Psoas muscle (tissue), 8 donors: ENCODE measurements around the gene TOM1L2. TPM values are rescaled to one million over a fixed set of nuclear protein-coding genes. Genes with fewer than 3 reads are reported as not detected.
A peak's percentile ranks its signal among the peaks of the same experiment; 100 is the strongest.

Source experiments
- ATAC-seq, 4 donors: fragments of 200-7000 bp; cut with Tn5 transposase; one replicate each; pipeline ENCODE4 v1.9.1; 2020; ENCODE audit warnings: moderate library complexity in 3 of 4, mild to moderate bottlenecking in 2 of 4
- DNase-seq, 2 donors: peaks; one replicate each; pipeline ENCODE4 v3.0.0-alpha.2; 2020
- H3K27ac ChIP-seq: fragments of 200-600 bp; one replicate; pipeline ENCODE4 v1.8.0; 2022
- H3K27me3 ChIP-seq, 3 donors: fragments of 200-600 bp in 1 of 3; one replicate each; pipeline versions ENCODE4 v1.6.1 to v1.8.0; 2013 to 2022; ENCODE audit warnings: low read length in 2 of 3, mild to moderate bottlenecking in 2 of 3, moderate library complexity in 1 of 3; ENCODE audit not compliant: insufficient read depth in 3 of 3
- H3K36me3 ChIP-seq, 2 donors: fragments of 200-600 bp in 1 of 2; one replicate each; pipeline versions ENCODE4 v1.6.1 to v1.8.0; 2013 to 2022; ENCODE audit warnings: low read depth in 1 of 2, mild to moderate bottlenecking in 1 of 2, moderate library complexity in 1 of 2; ENCODE audit not compliant: insufficient read depth in 1 of 2
- H3K4me1 ChIP-seq: fragments of 200-600 bp; one replicate; pipeline ENCODE4 v1.8.0; 2022
- H3K4me3 ChIP-seq: fragments of 200-600 bp; one replicate; pipeline ENCODE4 v1.8.0; 2022; ENCODE audit warnings: mild to moderate bottlenecking
- H3K9me3 ChIP-seq: fragments of 200-600 bp; one replicate; pipeline ENCODE4 v1.8.0; 2022
- WGBS, 3 donors: extraction: QIAGEN DNeasy Blood & Tissue Kit; methylation state at CpG; one replicate each; pipeline versions ENCODE4 v1.1.6 to v1.1.7; 2013; 5-methylcytosine and 5-hydroxymethylcytosine counted together
- intact Hi-C, 2 donors: fragments of 100-400 bp; cut with DNase I; formaldehyde crosslinking; loops; one replicate each; pipeline versions ENCODE4 v1.11.0 to v1.14.2; 2022
- polyA plus RNA-seq, 3 donors: library from polyadenylated mRNA; stranded (reverse); fragments of 200-250 nt; gene quantifications; one replicate each; pipeline ENCODE4 v1.2.3, GENCODE V29; 2013
- total RNA-seq, 4 donors: library from RNA; stranded (reverse); fragmentation: NEBNext Ultra II Directional in 2 of 4; extraction: Animal tissue kit (Norgen Biotek cat#: 25700) in 2 of 4; gene quantifications; one replicate each; pipeline versions ENCODE4 v1.2.1 to v1.2.4, GENCODE V29; 2021 to 2023
- TF ChIP-seq, protein P1 (sequence below): fragments of 200-600 bp; IDR thresholded peaks from one replicate; pipeline ENCODE4 v1.8.0; 2022; ENCODE audit warnings: antibody characterized with exemption
- donor health status: healthy with polysubstance abuse.
- donor health status: DM: no; HTN: no; CAD: no; lungs with moderate emphysema.
- donor health status: Bipolar disorder and iron deficiency.
- donor health status: healthy.
- donor health status: DM: yes; HTN: yes; CAD: no.
- donor health status: DM: no; HTN: no; CAD: no.
- donor health status: DM: no; HTN: no; CAD: no.
- donor health status: DM: yes; HTN: yes; CAD: no.

TOM1L2 gene
- total and polyA plus RNA-seq, 7 donors, result 13.3 to 89.8 (median 72.0) TPM

- intact Hi-C loops, result no loop called here
- TF ChIP-seq, protein P1, sequence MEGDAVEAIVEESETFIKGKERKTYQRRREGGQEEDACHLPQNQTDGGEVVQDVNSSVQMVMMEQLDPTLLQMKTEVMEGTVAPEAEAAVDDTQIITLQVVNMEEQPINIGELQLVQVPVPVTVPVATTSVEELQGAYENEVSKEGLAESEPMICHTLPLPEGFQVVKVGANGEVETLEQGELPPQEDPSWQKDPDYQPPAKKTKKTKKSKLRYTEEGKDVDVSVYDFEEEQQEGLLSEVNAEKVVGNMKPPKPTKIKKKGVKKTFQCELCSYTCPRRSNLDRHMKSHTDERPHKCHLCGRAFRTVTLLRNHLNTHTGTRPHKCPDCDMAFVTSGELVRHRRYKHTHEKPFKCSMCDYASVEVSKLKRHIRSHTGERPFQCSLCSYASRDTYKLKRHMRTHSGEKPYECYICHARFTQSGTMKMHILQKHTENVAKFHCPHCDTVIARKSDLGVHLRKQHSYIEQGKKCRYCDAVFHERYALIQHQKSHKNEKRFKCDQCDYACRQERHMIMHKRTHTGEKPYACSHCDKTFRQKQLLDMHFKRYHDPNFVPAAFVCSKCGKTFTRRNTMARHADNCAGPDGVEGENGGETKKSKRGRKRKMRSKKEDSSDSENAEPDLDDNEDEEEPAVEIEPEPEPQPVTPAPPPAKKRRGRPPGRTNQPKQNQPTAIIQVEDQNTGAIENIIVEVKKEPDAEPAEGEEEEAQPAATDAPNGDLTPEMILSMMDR, result no peak
- peaks cover 42% of the 10 kb centered on the region for H3K4me1 ChIP-seq
- DNase-seq (no peak), ATAC-seq (no peak)
- H3K27me3 ChIP-seq, result no peaks in the 10 kb centered on the region
- peaks cover 0 to 14% of the 10 kb centered on the region in 2 donors for H3K36me3 ChIP-seq
- WGBS, 3 donors, result 60 to 66% (median 60%) methylated on average over 10 of the region's 10 CpGs
- no peak overlapping the region for H3K27ac ChIP-seq
- H3K9me3 ChIP-seq, result no peaks in the 10 kb centered on the region
- H3K4me3 ChIP-seq, result no peak overlapping the region
Measured at GRCh38 chr17:17906418-17907215, 65.6 kb downstream of the TOM1L2 start.

GRCh38 chr17:17905036-17905320 lies 67.2 kb downstream of the TOM1L2 start:
- Histone ChIP-seq H3K36me3 (peaks cover 0 to 14% of the 10 kb centered on the region in 2 donors), H3K27ac (peak overlapping the region; percentile 74), H3K9me3 (no peaks in the 10 kb centered on the region), H3K27me3 (no peaks in the 10 kb centered on the region), H3K4me3 (no peak overlapping the region), H3K4me1 (peaks cover 43% of the 10 kb centered on the region)
- DNase-seq, result no peak
- 72 to 89% (median 75%) methylated on average over 5 of the region's 5 CpGs for WGBS, 3 donors
- intact Hi-C loops, result no loop called here
- no peak for ATAC-seq
- TF ChIP-seq, protein P1, result no peak

DNA sequence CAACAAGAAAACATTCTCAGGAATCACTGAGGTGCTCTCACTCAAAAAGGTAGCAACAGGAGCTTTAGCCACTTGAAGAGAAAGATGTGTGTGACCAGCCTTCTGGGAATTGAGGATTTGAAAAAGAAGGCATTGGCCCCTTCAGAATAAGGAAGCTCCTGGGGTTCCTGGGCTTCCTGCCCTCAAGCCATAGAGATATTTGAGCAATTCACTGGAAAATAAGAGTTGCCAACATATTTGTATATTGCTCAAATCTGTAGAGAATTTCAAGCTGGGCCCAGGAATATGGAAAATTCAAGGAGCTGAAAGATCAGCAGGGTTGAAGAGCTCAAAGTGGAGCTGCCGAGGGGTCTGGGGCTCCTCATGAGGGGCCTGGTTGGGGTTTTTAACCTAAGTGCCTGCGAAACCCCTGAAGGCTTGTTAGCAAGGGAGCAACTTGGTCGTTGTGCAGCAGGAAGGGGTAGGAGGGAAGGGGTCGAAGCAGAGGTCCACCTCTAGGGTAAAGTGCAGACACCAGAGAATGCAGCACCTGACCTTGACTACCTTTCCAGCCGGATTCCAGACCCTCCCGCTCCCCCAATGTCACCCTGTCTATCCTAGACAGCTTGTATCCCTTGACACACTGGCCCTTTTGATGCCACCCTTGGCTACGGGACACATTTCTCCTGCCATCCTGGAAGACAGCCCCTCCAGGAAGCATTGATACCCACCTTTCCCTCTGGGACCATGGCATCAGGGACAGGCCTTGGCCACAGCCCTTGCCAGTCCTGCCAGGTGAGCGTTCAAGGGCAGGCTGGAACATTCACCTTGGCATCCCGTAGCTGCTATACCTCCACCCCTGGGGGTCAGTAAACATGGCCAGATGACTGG lies 67.8 kb downstream of the TOM1L2 start:
- TF ChIP-seq, protein P1, result no peak
- H3K27ac ChIP-seq, result peak overlapping the region; percentile 74
- peaks cover 42% of the 10 kb centered on the region for H3K4me1 ChIP-seq
- DNase-seq (no peak), ATAC-seq (no peak)
- 73 to 87% (median 74%) methylated on average over 8 to 9 of the region's 9 CpGs for whole genome bisulfite sequencing, 3 donors
- H3K9me3 ChIP-seq, result no peaks in the 10 kb centered on the region
- no peaks in the 10 kb centered on the region for H3K27me3 ChIP-seq
- H3K36me3 ChIP-seq, result peaks cover 0 to 14% of the 10 kb centered on the region in 2 donors
- intact Hi-C loops, result no loop called here
- no peak overlapping the region for H3K4me3 ChIP-seq

DNA sequence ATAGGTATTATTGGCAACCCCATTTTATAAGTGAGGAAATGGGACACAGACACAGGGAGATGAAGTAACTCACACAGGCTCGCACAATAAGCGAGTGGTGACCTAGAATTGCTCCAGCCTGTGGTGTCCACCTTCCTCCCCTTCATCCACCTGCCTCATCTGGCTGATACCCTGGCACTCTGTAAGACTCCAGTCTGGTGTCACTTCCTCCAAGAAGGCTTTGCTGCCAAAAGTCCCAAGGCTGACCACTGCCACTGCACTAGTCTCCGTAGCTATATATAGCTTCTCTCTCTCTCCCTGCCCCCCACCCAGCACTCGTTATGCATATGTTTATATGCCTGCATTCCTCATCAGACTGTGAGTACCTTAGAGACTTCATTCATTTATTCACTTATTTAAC lies 69.3 kb downstream of the TOM1L2 start:
- Histone ChIP-seq H3K36me3 (peaks cover 0 to 22% of the 10 kb centered on the region in 2 donors), H3K27me3 (no peaks in the 10 kb centered on the region), H3K4me3 (no peak overlapping the region), H3K27ac (peak overlapping the region; percentile 74), H3K4me1 (peaks cover 44% of the 10 kb centered on the region), H3K9me3 (no peaks in the 10 kb centered on the region)
- TF ChIP-seq, protein P1, result no peak
- intact Hi-C loops, result no loop called here
- ATAC-seq (peak; percentile 78 to 91 (median 86)), DNase-seq (peak; percentile 30 to 66)
- WGBS, 3 donors, result 26 to 54% (median 46%) methylated on average over 4 of the region's 4 CpGs
